ENCODE data around the gene CEP19. TPM values are rescaled to one million over a fixed set of nuclear protein-coding genes. Genes with fewer than 3 reads are reported as not detected.

CEP19 gene
- total and polyA plus RNA-seq, 4 donors: 0.44 to 0.79 (median 0.67) TPM

DNA sequence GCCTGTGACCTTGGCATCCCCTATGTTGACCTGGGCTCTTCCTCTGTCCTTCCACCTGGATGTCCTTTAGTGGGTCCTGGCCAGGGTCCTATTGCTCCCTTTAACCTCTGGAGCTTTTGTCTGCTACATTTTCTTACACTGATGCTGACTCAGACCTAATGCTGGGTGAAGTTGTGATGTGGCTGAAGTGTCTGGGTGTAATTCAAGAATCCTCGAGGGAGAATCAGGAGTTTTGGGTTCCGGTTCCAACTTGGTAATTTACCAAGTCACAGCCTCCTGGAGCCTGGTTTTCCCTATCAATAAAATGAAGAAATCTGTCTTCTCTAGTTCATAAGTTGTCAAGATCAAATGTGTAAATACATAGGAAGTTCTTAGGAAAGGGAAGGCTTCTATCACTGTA is 25.6 kb downstream of the CEP19 start:
- H3K27ac ChIP-seq (ENCODE audit: low read depth in 1 of 2, low read length in 2 of 2): no peak overlapping the region
- DNase-seq (ENCODE audit: low spot score): no peak
- WGBS: 83% methylated on average over 2 of the region's 2 CpGs
- H3K4me1 ChIP-seq (ENCODE audit: control insufficient read depth in 4 of 4, insufficient read depth in 4 of 4, low read length in 3 of 4): peaks cover 0 to 7% (median 1%) of the 10 kb centered on the region in 4 donors
- H3K27me3 ChIP-seq (ENCODE audit: control insufficient read depth in 4 of 4, insufficient read depth in 4 of 4, low read length in 3 of 4): no peaks in the 10 kb centered on the region
- H3K36me3 ChIP-seq (ENCODE audit: control insufficient read depth in 4 of 4, insufficient read depth in 3 of 4, low read depth in 1 of 4, low read length in 3 of 4): no peaks in the 10 kb centered on the region
- no peak overlapping the region for H3K9ac ChIP-seq (ENCODE audit: low read depth in 1 of 2, low read length in 2 of 2)
- TF ChIP-seq REST (IDR thresholded peaks at IDR 0.05): no peak
- no peak for TF ChIP-seq NR2F2 (IDR thresholded peaks at IDR 0.05)
- no peak for TF ChIP-seq JUND (IDR thresholded peaks at IDR 0.05)
- TF ChIP-seq FOXA2 (IDR thresholded peaks at IDR 0.05): no peak
- TF ChIP-seq RAD21 (IDR thresholded peaks at IDR 0.05): no peak
- no peak for TF ChIP-seq HNF4A (conservative IDR thresholded peaks at IDR 0.05)
- TF ChIP-seq, protein P1, sequence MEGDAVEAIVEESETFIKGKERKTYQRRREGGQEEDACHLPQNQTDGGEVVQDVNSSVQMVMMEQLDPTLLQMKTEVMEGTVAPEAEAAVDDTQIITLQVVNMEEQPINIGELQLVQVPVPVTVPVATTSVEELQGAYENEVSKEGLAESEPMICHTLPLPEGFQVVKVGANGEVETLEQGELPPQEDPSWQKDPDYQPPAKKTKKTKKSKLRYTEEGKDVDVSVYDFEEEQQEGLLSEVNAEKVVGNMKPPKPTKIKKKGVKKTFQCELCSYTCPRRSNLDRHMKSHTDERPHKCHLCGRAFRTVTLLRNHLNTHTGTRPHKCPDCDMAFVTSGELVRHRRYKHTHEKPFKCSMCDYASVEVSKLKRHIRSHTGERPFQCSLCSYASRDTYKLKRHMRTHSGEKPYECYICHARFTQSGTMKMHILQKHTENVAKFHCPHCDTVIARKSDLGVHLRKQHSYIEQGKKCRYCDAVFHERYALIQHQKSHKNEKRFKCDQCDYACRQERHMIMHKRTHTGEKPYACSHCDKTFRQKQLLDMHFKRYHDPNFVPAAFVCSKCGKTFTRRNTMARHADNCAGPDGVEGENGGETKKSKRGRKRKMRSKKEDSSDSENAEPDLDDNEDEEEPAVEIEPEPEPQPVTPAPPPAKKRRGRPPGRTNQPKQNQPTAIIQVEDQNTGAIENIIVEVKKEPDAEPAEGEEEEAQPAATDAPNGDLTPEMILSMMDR (IDR thresholded peaks at IDR 0.05; ENCODE audit: low read depth, low read length, missing input control): no peak
- TF ChIP-seq SP1 (IDR thresholded peaks at IDR 0.05): no peak
- TF ChIP-seq FOXA1 (IDR thresholded peaks at IDR 0.05): no peak
- TF ChIP-seq YY1 (IDR thresholded peaks at IDR 0.05): no peak
- TF ChIP-seq EGR1 (IDR thresholded peaks at IDR 0.05; ENCODE audit: low read depth in 2 of 2): no peak
- TF ChIP-seq HNF4G (IDR thresholded peaks at IDR 0.05): no peak
- no peak for TF ChIP-seq RXRA (IDR thresholded peaks at IDR 0.05)
- TF ChIP-seq GABPA (IDR thresholded peaks at IDR 0.05 in 1 of 2, conservative IDR thresholded peaks at IDR 0.05 in 1 of 2): no peak
- TF ChIP-seq, protein P2, sequence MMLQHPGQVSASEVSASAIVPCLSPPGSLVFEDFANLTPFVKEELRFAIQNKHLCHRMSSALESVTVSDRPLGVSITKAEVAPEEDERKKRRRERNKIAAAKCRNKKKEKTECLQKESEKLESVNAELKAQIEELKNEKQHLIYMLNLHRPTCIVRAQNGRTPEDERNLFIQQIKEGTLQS (IDR thresholded peaks at IDR 0.05): no peak
- TF ChIP-seq, protein P3, sequence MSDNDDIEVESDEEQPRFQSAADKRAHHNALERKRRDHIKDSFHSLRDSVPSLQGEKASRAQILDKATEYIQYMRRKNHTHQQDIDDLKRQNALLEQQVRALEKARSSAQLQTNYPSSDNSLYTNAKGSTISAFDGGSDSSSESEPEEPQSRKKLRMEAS (IDR thresholded peaks at IDR 0.05): no peak
- no peak for TF ChIP-seq ZBTB33 (IDR thresholded peaks at IDR 0.05)
- TF ChIP-seq TAF1 (conservative IDR thresholded peaks at IDR 0.05): no peak
- no peak overlapping the region for H3K4me3 ChIP-seq (ENCODE audit: low read depth in 1 of 3, low read length in 3 of 3)
- no peaks in the 10 kb centered on the region for H3K9me3 ChIP-seq (ENCODE audit: control insufficient read depth in 4 of 4, low read length in 3 of 4)
